GM19452 (cell line): Measurements from ENCODE around the gene GPR183.

Experiments
- ATAC-seq: cut with Tn5 transposase; IDR thresholded peaks from one replicate; pipeline ENCODE4 v1.9.1; 2021; ENCODE audit not compliant: unreplicated experiment

The GPR183 gene

DNA sequence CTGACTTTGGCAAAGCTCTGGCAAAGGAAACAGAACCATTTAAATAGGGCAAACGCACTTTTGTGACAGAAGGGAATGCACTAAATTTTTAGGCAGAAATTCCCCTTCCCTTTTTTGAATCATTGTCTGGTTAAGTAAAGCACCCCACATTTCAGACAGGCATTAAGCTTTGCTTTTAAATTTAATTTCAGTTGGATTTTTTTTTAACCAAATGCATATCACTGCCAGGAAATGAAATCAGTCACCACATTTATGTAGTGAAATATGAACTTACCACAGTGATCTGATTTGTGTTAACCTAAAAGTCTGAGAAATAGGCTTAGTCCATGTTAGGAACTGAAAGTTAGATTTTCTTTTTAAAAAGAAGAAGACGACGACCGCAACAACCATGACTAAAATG, 10.8 kb downstream of the GPR183 start:
- ATAC-seq: no peak

DNA sequence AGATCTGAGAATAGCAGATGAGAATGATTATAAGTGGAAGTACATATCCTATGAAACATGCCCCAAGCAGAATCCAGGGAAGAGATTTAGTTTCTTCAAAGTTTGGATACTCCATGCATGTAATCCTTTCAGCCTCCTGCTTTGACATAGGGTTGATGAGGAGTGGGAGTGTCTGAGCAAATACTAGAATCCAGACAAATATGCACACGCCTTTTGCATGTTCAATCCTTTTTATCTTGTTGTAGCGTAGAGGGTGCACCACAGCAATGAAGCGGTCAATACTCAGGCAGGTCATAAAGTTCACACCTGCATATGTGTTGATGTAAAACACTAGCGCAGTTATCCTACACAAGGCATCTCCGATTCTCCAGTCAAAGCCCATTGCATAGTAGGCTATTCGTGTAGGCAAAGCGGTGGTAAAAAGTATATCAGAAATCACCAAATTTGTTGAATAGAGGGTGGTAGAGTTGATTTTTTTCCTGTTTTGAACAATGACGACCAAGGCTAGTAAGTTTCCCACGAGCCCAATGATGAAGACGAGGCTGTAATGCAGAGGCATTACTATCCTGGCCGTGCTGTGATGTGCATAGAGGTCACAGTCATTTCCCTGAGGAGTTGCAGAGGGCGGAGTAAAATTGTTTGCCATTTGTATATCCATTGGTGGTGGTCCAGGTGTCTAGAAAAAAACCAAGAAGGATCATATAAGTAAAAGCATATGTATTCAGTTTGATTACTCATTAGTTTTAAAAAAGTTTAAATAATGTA, 11.5 kb downstream of the GPR183 start:
- ATAC-seq: no peak

DNA sequence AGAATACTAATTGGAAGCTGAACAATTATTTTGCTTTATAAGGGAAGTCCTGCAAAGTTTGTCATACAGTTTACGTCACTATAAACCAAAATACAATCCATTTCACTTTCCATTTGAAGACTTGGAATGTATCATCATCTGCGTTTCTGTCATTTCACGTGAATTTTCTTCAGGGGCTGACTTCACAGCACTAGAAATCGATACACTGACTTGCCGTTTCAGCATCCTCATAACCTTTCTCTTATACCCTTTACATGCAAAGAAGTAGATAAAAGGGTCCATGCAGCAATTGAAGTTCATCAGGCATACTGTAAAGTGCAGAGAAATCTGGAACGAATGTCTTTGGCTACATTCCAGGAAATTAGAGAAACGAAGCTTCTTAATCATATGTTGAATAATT, 12.2 kb downstream of the GPR183 start:
- no peak for ATAC-seq

DNA sequence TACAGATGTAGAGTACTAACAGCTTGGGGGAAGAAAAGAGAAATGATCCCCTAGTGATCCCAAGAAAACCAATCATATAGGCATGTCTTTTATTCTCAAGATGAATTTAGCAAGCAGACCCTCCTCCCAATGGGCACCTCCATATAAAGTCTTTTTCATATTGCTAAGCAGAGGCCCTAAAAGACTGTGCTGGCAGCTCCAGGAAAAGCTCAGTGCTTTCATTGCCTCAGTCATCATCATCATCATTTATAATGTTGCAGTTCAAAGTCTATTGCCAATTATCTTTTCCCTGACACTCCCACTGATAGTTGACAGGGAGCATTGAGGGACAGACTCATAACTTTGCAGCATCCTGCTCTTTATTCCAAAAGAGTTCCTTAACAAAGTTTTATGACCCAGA, 13.0 kb downstream of the GPR183 start:
- no peak for ATAC-seq

DNA sequence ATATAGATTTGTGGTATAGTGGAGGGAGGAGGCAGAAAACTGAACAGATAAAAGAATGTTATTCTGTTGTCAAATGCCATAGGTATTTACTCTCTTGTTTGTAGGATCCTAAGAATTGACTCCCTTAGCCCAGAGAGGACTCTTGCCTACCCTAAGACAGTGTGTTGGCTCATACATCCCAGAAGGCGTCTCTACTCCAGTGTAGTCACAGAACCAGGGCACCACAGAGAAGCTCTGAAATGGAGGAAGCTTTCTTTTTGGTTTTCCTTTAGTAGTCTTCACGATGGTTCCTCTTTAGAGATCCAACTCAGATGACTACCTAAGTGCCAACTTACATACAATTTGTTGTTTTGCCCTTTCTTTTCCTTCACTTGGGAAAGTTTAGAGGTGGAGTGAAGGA, 14.0 kb downstream of the GPR183 start:
- no peak for ATAC-seq

DNA sequence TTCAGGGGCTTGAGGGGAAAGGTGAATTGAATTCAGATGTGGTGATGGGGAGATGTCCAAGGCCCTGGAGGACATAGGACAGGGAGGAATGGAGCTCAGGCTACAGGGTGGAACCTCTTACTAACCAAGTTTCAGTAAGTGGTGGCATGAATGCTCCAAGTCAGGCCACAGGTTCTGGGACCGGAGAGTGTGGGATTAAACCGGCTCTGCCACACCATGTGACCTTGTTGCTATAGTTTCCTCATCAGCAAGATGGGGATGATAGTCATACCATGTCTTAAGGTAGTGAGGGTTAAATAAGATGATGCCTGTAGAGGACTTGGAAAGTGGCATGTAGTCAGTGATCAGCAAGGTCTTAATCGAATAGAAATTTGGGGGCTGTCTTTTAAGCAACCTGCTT, 16.3 kb downstream of the GPR183 start:
- ATAC-seq: no peak

DNA sequence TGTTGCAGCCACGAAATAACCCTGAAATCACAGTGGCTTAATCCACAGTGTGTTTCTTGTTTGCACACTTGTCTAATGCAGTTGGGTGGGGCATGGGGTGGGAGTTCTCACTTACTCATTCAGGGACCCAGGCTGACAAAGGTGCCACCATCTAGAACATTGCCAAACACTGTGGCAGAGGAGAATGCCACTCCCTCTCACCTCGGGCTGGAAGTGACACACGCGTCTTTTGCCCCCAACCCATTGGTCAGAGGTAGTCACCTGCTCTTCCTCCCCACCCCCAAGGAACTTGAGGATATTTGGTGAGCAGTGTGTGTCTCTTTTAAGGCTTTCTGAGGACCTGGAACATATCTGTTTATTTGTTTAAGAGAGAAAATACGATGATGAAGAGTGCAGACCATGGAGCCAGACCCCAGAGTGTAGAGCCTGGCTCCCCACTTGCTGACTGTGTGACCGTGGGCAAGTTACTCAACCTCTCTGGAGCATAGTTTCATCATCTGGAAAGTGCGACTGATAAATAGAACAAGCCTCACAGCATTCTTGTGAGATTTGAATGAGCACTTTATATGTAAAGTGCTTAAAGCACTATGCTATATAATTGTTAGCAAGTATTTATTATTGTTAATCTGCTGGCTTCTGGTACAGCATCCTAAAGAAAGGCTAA, 17.4 kb downstream of the GPR183 start:
- no peak for ATAC-seq

DNA sequence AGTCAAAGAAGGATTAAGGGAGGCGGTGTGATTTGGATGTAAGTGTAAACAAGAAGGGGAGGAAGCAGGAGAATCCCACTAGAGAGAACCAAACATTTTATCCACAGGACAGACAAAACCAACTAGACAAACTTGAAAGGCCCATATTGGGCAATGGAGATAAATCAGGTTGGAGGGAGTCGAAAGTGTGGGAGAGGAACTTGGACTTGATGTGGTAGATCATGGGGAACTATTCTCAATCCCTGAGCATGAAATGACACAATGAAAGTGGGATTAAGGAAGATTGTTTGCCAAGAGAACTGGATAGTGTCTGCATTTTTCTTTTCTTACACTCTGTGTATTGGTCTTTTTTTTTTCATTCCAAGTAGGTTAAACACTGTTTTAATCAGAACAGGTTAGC, 17.9 kb downstream of the GPR183 start:
- no peak for ATAC-seq

DNA sequence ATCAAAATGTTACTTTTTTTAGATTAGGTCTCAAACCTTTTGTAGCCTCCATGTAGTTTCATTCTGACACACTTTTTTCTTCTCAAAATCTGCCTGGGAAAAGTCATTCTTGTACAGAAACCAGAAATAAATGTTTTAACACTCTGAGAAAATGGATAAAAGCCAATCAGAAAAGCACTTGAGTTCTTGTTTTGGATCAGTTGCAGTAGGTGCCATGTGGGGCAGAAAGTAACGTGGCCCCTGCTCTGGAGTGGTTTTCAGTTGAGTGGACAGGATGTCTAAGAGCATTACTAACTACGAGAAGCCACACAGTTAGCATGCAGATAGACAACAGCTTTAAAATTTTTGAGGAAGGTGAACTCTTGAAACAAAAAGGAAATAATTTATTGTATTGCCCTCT, 19.1 kb downstream of the GPR183 start:
- peak; percentile 87 for ATAC-seq

DNA sequence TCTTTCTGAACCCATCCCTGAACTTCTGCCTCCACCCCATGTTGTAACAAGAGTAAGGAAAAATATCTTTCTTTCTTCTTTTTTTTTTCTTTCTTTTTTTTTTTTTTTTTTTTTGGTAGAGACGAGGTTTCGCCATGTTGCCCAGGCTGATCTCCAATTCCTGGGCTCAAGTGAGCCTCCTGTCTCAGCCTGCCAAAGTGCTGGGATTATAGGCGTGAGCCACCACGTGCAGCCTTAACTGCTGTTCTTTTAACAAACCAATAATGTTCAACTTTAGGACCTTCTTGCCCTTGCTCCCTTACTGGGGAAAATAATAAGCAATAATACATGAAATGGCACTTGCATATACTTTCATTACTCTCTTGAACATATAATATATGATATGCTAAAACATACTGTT, 19.6 kb downstream of the GPR183 start:
- no peak for ATAC-seq

DNA sequence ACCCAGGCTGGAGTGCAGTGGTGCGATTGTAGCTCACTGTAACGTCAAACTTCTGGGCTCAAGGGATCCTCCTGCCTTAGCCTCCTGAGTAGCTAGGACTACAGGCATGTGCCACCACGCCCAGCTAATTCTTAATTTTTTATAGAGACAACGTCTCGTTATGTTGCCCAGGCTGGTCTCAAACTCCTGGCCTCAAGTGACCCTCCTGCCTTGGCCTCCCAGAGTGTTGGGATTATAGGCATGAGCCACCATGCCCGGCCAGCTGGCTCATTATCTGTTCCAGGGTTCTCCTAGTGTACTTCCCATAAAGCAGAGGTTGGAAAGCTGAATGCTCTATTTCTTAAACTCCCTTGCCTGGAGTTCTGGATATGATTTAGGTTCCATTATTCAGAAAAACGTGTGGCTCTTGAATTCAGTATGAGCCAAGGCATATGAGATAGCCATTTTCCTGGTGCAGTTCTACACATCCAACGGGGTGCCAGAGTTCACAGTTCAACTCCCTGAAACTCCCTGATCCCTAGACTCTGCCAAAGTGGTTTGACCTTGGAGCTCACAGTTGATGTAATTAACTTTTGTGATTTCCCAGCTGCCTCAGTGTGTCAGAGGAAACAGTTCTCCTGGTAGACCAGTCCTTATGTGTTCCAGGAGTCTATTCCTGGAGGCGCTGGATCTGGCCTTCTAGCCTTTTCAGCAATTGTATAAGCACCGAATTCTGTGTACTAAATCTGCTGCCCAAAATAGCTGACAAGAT, 21.6 kb downstream of the GPR183 start:
- ATAC-seq: no peak

DNA sequence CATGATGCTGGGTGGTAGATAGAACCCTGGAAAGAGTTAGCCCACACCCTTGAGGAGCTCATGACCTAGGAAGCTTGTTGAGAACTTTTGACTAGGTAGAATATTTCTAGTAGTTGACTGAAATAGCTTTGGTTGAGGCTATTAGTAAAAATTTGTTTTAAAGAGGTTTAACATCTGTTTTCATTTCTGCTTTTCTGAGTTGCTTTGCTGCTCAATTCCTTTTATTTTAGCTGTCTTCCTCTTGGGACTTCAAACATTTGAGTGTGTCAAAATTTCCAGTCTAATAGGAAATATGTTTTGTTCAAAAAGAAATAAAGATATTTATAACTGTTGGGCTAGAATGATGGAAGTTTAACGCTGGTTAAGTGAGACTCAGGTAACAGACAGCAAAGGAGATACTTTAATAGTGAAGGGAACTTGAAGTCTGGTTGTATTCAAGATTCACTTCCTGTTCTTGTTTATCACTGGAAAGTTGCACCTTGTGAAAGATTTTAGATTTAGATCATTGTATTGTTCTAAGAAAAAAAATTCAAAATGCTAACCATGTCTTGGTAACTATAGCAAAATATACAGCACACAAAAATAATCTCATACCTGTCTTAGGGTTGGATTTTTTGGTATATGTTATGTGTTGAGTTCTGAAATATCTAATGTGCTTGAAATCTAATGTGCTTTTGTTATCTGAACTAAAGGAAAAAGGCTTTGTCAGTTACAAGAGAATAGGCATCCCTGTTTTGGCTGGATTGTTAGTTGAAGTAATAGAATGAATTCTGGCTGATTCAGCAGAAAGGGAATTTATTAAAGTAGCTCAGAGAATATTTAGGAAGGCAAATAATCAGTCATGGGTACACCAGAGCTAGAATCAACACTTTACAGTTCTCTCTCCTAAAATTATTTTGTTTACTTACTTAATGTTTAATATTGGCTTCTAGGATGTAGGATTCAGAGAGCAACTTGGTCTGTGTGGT, 24.7 kb downstream of the GPR183 start:
- ATAC-seq: peak; percentile 65

DNA sequence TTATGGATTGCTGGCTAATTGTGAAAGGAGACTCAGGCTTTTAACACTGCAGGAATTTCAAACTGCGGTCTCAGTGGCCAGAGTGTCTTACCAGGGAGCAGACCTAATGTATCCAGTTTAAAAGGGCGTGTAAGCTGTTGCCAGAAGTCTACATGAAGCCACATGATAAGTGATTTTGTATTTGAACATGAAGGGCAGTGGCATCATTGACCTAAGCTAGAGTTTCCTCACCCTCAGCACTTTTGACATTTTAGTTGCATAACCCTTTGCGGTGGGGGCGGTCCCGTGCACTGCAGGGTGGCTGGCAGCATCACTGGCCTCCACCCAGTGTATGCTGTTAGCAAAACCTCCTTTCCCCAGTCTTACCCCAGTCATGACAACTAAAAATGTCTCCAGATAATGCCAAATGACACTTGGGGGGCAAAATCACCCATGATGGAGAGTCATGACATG, 25.4 kb downstream of the GPR183 start:
- ATAC-seq: peak; percentile 72

DNA sequence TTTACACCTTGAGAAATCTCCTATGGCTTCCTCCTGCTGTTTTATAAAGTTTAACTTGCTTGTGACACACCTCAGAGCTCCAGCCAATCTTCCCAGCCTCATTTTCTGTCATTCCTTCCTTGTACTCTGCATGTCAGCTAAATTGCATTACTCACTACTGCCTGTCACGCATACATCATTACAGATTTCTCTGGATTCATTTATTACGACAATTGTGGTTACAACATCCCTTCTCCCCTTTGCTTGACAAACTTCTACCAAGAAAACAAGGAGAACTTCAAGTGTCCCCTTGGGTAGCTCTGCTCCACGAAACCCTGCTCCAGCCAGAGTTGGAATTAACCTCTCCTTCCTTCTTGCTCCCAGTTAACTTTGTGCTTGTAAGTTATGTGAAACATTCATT, 27.0 kb downstream of the GPR183 start:
- no peak for ATAC-seq

DNA sequence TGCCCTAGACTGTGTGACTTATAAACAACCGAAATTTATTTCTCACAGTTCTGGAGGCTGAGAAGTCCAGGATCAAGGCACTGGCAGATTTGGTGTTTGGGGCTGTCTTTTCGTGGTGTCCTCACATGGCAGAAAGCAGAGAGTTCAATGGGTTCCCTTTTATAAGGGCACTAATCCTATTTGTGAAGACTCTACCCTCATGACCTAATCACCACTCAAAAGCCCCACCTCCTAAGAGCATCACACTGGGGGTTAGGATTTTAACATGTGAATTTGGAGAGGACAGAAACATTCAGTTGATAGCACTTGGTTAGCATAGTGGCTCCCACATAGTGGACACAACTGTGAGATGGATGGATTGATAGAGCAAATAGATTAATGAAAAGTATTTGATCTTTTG, 27.6 kb downstream of the GPR183 start:
- ATAC-seq: no peak

DNA sequence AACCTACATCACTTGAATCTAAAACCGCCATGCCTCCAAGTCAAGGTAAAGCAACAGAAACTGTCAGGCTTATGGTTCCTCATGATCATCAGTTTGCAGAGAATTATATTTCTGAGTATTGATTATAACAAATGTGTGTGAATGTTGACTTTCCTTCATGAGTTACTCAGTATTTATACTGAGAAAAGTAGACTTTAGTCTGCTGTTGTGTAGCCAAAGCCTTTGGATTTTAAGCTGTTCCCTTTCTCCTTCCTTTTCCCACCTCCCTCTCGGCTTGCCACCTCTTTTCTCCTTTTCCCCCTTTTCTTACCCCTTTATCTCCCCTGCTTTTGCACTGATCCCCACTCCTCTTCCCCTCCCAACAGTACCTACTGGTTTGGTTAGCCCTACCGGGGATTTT, 28.4 kb downstream of the GPR183 start:
- no peak for ATAC-seq

DNA sequence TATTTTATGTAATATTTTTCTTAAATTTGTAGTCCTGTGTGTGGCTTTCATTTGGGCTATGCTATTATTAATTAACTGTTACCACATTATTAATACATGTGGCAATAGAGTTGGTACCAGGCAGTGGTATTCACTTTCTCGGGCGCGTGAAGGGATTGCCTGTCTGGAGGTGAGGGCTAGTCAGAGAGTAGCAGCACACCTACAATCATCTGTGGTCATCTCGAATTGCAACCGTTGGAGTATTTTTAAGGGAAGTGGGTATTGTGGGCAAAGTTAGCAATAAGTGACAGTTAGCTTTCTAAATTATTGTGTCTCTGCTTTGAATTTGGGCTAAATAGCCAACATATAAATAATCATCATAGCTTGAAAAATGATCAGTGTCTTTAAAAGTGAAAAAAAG, 29.0 kb downstream of the GPR183 start:
- ATAC-seq: no peak

DNA sequence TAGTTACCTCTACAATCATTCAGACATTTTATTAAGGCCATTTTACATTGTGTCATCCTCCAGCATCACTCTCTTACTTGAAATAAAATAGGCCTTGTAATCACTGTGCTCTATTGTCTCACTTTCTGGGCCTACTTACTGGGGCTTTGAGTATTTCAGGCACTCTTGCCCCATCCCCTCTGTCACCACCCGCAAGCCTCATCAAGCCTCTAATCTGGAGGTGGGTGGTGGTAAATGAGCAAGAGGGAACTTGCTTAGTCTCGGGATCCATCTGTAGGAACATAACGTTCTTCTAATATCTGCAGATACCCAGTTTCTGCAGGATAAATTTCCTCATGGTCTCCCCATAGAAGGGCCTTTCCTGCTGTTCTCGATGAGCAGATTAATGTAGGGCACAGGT, 29.6 kb downstream of the GPR183 start:
- no peak for ATAC-seq

DNA sequence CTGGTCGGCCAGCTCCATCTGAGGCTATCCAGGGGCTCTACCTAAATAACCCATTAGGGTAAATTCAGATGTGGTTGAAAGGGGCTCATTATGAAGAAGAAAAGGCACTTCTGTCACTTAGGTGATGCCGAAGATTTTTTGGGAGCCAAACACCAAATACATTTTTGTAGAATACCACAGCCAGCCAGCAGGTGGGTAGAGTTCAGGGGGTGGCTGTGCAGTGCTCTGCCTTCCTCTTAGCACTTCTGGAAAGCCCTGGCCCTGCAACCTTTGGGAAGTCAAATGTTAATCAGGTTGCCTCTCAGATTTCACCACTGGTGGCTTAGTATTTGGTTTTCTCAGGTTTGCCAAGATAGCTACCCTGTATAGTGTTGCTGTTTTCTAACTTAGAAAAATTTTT, 30.5 kb downstream of the GPR183 start:
- no peak for ATAC-seq

DNA sequence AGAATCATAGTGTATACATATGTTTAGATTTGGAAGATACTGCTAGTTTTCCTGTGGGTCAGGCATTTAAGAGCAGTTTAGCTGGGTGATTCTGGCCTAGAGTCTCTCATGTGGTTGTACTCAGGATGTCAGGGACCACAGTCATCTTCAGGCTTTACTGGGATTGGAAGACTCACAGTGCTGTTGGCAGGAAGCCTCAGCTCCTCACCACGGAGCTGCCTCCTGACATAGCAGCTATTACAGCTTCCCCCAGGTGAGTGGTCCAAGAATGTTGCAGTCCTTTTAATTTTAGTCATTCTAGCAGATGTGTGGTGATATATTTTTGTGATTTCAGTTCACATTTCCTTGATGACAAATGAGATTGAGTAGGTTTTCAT, 32.1 kb downstream of the GPR183 start:
- no peak for ATAC-seq

DNA sequence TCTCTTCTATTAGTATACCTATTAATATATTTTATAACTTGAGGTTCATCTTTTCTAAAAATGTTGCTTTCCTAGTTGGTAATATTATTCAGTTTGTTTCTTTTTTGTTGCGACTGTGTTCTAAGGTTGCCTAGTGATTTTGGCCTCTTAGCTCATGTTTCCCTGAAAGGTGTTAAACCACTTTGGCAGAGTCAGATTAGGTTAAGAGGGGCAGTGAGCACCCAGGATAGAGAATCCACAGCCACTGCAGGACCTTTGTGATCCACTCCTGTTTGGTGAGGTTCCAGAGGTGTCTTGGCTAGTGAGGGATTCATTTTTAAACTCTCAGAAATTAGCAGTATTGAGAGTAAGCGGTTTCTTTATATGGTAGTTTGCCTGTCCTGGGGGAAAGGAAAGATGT, 34.1 kb downstream of the GPR183 start:
- no peak for ATAC-seq
